HG02588 (cell line): ENCODE data around the gene ATF6B.

Source experiments
- ATAC-seq: cut with Tn5 transposase; IDR thresholded peaks from one replicate; pipeline ENCODE4 v1.9.1; 2021; ENCODE audit warnings: mild to moderate bottlenecking, moderate library complexity; ENCODE audit not compliant: unreplicated experiment

Gene ATF6B

DNA sequence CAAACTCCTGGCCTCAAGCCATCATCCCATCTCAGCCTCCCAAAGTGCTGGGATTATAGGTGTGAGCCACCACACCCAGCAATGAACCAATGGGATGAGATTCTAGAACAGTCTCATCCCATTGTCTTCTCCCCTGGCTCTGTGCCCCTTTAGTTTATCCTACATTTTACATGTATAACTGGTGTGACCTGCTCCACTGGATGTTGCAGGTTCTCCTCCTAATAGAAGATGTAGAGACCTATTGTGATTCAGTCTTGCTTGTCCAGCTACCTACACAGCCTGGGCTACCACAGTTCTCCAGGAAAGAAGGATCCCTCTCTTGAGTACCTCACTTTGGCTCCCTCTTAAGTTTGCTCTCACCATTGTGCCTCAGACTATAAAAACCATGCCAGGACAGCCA is 4.1 kb upstream of the ATF6B start:
- ATAC-seq, result no peak

DNA sequence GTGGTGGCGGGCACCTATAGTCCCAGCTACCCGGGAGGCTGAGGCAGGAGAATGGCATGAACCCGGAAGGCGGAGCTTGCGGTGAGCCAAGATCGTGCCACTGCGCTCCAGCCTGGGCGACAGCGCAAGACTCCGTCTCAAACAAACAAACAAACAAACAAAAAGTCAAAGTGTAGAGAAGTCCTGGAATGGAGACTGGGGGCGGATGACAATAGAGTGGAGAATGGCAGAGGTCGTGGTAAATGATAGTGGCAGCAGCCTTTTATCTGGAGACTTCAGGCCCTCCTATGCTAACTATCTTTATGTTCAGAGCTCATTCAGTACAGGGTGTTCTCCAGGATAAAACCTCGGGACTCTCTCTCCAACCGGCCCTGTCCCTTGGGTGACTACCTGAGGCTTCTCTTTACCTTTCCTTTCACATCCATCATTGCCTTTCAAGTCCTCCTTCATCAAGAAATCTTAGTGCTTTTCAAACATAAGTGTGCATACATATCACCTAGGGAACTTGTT is 3.4 kb upstream of the ATF6B start:
- ATAC-seq, result no peak

DNA sequence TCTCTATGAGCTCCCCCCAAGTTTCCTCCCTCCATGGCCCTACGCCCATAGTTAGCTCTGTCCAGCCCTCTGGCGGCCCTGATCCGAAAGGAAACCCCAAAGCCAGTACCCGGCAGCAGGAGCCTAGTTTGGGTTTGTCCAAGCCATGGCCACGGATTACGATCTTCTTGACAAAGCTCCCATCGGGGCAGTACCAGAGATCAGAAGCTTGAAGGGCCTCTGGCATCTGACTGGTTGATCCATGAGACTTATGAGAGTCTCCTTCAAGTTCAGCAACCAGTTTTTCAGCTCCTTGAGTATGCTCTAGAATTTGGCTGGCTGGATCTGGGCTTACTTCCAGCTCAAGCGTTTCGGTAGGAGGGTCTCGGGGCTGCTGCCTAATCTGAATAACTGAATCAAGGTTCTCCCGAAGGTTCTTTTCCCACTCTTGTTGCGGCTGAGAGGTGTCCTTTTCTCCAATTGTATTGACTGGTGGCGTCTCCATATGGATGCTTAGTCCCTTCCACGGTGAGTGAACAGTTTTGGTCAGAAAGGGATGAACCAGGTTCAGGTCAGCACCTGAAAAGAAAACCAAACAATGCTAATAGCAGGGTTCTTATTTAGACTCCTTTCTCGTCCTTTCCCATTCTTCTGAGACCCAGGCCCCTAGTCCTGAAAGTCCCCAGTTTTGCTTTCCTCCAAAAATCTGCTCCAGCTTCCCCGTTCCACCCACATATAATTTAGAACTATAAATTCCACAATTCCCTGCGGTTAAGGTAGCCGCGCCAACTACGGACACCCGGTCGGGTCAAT is 1.4 kb upstream of the ATF6B start:
- no peak for ATAC-seq

DNA sequence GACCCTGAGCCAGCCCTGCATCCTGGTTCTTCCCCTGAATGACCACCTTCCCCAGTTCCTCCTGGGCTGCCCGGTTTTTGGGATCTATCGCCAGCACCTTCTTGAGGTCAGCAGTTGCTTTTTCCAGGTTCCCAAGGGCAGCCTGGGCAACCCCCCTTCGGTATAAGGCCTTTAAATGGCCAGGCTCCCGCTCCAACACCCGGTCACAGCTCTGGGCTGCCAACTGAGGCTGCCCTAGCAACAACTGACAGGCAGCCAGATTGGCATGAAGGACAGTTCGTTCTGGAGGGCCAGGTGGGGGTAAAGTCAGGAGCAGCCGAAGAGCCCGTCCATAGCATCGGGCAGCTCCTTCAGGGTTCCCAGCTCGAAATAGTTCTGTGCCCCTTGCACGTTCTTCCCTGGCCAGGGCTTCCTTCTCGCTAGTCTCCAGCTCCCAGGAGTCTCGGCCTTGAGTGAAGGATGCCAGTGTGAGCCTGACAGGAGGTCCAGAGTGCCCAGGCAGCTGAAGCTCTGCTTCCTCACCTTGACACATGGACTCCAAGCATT is 778 bp upstream of the ATF6B start:
- no peak for ATAC-seq

DNA sequence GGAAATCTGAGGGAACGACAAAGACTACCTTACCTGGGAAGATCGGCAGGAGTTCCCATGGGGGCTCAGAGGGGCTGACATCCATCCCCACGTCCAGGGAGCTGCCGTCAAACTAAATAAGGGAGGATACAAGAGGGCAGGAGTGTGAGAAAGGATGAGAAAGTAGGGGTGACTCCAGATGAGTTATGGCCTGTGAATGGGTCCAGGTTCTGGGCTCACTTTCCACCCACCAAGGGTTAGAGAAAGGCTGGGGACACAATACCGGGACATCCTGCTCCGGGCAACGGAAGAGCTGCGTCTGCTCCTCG is 683 bp downstream of the ATF6B start:
- no peak for ATAC-seq

DNA sequence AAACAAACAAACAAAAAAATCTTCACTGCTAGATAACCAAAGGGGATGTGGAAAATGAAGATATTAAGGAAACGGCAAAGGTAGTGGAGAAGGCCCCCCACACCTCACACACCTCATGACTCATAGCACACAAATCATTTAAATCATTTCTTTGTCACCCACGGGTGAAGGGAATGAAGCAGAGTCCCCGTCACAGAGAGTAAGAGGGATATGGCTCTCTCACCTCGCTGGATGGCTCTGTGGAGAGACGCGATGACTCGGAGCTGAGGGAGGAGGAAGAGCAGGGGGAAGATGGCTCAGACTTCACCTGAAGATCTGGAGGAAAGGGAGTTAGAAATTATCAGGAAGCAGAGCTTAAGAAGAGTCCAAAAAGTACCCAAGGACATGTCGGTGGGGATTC is 1.2 kb downstream of the ATF6B start:
- no peak for ATAC-seq

DNA sequence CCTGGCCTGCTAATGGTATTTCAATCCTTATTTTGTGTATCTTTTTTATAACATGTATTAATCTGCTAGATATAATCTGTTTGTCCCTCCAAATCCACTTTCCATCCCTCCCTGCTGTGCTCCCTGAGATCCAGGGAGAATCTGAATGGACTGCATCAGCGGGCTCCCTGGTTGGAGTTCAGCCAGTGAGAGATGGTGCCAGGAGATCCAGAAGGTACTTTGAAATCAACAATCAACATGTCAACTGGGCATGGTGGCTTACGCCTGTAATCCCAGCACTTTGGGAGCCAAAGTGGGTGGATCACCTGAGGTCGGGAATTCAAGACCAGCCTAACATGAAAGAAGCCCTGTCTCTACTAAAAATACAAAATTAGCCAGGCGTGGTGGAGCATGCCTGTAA is 4.4 kb downstream of the ATF6B start:
- ATAC-seq, result no peak

DNA sequence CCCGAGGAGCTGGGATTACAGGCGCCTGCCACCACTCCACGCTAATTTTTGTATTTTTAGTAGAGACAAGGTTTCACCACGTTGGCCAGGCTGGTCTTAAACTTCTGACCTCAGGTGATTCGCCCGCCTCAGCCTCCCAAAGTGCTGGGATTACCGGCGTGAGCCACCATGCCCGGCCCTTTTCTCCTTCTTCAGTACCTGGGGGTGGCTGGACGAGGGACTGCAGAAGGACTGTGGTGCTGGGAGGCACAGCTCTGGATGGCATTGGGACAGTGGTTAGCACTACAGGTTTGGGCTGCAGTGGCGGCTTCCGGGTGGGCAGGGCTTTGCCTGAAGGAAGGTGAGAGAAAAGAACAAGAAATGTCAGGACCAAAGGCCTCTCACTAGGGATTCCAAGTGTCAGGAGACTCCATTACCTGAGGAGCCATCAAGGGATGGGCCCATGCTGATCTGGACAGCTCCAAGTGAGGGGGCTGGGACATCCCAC is 7.4 kb downstream of the ATF6B start:
- ATAC-seq, result no peak

DNA sequence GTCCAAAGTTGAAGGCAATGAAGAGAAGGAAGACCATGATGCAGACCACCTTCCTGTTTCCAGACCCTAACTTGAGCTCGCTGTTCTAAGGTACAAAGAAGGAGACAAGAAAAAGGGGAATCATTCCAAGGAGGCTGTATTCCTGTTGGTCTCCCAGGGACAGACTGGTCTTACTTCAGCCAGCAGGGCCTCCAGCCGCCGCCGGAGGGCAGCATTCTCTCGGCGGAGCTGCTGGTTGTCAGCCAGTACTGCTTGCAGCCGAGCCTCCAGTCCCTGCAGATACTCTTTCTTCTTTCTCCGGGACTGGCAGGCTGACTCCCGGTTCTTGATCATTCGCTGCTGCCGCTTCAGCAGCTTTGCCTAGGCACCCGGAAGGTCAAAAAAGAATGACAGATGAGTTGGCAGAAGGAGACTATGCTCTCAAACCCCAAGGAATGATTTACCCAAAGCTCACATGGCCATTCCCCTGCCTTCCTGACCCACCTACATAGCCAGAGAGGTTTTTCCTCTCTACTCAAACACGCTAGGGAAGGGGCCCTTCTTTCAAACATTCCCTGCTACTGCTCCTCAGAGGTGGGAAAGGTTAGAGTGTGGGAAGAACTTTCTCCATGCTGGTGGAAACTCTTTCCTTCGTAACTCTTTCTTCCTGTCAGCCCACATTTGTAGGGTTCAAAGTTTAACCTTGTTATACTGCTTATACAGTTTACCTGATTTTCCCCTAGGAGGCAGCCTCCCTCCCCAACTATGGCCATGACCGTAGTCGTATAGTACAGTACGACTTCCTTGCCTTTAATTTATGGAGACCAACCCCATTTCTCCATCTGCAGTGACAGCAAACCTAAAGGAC is 9.0 kb downstream of the ATF6B start:
- no peak for ATAC-seq

DNA sequence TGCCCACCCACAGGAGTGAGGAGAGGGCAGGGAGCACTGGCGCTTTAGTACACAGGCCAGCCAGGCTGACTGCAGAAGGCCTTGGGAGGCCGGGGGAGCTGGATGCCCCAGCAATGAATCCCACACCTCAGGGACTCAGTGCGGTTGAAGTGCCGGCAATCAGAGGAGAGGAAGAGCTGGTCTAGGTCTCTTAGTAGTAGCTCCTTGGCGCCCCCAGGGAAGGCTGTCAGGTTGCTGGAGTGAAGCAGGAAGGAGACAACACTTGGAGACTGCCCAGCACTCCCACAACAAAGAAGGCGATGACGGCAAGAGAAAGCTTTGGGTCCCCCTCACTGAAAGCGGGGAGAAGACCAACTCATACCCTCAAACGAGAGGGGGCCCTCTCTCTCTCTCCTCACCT is 10.6 kb downstream of the ATF6B start:
- no peak for ATAC-seq

DNA sequence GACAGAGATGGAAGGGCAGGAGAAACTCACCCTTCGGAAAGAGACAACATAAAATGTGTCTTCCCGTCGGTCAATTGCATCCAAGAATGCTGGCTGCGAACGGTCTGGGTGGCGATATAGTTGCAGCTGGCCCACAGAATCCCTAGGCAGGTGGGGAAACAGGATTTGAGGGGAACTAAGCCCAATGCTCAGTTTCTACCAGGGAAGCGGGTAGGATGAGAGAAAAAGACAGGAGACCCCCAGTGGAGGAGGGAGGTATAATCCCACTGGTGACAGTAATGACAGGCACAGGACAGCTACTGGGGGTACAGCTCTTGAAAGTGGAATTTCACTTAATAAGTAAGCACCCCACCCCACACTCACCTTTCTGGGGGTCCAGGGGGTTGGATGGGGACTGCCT is 11.4 kb downstream of the ATF6B start:
- no peak for ATAC-seq

DNA sequence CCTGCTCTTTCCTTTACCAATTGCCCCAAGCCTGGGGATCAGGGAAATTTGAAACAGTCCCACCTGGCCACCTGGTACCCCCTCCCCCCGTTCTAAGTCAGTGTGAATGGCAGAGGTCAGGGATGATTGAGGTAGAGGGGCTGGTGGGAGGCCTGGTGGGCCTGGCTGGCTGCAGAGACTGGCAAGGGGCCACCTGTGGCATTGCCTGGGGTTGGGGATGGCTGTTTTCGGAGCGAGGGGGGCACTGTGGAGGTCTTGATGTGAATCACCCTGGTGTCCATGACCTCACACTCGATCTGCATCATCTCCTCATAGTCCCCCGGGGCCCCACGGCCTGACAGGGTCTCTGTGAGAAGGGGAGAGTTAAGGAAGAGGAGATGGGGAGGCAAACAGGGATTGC is 12.4 kb downstream of the ATF6B start:
- ATAC-seq, result no peak

DNA sequence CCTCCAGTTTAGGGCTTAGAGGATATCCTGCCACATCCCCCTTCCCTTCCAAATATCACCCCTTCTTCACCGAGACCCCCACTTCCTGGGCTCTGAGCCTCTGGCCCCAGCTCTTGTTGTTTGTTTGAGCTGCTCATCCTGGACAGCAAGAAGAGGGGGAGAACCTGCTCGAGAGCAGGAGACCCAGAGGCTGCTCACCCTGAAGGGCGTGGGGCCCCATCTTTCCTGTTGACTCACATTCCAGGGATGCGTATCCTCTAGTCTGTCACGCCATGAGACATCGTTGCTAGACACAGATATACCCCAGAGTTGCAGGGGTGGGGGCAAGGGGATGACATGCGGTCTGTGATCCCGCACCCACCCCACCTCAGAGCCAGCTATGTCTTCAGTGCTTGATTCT is 13.2 kb downstream of the ATF6B start:
- ATAC-seq, result no peak

DNA sequence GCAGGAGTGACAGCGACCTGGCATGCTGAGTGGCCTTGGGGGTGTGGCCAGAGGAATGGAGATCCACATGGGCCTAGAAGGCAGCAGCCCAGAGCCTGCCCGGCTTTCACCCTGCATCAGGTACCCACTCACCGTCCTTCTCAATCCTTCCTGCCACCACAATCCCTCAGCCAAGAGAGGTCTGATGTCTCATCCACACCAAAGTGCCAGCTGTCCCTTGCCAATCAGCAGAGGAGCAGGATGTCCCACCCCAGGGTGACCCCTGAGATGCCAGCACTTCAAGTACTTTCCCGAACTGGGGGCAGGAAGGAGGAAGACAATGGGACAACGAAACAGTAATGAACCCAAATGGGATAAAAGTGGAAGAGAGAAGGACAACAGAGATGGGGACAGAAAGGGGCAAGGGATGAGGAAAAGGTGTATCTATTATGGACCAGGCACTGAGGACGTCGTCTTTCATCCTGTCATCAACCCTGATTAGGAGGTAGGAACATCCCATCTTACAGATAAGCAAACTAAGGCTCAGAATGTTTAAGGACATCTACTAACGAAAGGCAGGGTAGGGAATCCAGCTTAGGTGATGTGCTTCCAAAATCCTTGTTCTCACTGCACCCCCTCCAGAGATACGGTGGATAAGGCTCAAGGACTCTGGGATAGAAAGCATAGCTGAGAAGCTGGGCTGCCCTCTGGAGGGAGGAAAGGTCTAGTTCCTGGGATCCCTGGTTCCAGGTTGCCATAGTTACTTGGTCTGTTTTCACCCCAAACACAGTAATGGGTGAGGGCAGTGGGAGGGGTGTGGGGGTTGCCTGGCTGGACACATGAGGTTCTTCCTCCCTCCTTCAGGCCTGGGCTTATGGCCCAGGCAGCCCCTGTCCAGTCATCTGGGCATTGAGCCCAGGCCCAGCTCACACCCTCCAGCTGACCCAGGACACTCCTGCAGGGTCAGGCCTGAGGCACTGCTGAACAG is 14.4 kb downstream of the ATF6B start:
- no peak for ATAC-seq

DNA sequence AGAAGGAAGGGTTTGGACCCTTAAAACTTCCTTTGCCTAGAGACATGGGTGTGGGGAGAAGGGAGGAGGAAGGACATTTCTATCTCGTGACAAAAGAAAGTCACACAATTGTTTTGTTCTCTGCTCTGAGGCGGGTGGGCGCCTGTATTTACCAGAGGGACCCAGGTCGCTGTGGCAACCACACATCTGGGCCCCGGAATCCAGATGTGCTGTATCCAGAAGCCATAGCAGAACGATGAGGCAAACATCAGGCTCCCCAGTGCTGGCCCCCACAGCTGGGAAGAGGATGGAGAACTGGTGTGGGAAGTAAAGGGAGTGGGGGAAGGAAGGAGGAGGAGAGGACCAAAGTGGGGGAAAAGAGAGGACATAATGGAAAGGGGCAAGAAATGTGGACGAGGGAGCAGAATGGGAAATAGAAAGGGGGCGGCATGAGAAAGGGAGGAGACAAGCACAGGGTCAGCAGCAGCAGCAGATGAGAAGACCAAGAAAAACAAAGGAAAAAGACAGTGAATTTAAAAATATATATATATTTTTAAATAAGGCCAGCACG is 15.5 kb downstream of the ATF6B start:
- ATAC-seq, result no peak

DNA sequence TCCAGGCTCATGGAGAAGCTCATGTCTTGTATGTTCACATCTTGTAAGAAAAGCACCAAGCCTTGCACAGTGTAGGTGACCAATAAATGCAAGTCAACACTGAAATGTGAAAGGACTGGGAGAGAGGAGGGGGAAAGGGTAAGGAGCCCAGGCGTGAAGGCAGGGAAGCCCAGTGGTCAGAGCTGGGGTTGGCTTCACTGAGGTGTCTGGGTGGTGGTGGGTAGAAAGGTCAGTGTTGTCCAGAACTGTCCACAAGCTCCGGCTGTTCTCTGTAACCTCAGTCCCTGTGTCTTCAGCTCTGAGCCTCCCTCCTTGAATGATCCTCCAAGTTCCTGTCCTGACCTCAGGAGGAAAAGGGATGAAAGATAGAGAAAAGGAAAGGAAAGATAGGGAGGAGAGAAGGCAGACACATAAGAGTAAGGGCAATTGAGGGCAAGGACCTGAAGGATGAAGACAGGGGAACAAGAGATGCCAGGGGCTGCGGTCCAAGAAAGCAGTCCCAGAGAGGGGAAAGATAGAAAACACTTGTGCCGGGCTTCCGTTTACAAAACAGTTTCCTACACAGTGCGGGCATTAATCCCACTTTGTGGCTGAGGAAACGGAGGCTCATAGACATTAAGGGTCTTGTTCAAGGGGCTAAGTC is 16.5 kb downstream of the ATF6B start:
- no peak for ATAC-seq

DNA sequence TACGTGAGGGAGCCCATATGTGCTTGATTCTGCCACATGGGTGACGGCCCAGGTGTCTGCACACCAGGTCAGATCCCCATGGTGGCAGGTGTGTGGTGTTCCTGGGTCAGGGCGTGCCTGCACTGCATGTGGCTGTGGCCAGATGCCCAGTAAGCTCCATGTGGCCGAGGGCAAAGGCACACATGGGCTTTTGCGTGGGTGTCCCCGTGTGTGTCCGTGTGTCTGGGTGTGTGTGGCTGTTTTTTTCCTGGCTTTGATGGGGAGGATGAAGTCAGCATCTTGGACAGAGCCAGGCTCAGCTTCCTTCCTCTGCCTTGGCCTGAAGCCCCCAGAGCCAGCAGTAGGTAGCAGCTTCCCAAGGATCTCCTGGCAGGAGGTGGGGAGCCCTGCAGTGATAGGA is 17.4 kb downstream of the ATF6B start:
- ATAC-seq, result no peak

DNA sequence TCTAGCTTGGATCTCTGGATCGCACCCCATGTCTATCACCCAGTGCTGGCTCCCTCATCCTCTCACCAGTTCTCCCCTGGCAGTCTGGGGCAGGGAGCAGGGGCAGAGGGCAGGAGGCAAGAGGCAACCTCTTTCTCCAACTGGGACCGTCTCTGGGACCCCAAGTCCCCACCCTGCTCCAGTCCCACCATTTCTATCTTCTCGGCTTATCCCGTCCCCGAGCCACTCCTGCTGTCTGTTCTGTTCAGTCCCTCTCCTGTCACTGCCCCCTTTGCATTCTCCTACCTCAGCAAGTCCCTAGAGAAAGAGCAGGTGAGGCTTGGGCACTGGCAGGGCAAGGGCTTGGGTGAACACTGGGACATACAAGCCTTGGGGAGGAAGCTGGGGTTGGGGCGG is 18.3 kb downstream of the ATF6B start:
- no peak for ATAC-seq

DNA sequence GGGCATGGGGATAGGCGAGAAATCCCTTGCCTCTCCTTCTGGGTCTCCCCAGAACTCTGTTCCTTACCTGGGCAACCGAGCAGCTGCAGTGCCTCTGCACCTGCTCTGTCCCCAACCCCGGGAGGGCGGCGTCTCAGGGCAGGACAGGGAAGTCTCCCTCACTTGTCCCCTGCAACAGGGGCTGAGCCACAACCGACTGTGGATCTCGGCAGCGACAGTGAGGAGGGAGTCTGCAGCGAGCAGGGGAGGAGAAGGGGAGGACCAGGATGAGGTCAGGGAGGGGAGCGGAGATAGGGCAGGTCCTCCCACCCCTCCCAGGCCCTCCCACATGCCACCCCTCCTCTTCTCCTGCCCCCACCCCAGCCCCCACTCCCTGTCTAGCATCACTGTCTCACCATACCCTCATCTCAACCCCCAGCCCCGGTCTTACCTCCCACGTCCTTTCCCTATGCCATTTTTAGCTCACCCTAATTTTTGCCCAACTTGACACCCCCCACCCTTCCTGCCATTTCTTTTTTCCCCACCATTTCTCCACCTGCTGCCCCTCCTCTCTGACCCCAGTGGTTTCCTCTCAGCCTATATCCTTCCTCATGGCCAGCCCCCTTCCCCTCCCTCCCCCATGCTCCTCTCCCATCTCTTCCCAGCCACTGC is 18.8 kb downstream of the ATF6B start, which contains the start of gene TNXB:
Gene TNXB, minus strand, starts transcription at position 225 of the 651 bp plus-strand sequence. CDS start 11,140 bp downstream, outside the sequence.
- no peak for ATAC-seq
